ENCODE measurements around the gene RIOK3.
"Not testable (repeated sequence)": the region's sequence is repeated elsewhere in the genome, so short reads cannot be mapped to it uniquely, and the experiment has no call there.

Gene RIOK3

GRCh38 chr18:23452728-23453679 is at the start of gene RIOK3:
Gene RIOK3 (plus strand): TSS chr18:23453287. CDS start chr18:23453440, 153 bp downstream.
- peak; percentile 80 for DNase-seq

- DNase-seq: no peak
Observed at GRCh38 chr18:23403310-23403709, 49.8 kb upstream of the RIOK3 start.

DNA sequence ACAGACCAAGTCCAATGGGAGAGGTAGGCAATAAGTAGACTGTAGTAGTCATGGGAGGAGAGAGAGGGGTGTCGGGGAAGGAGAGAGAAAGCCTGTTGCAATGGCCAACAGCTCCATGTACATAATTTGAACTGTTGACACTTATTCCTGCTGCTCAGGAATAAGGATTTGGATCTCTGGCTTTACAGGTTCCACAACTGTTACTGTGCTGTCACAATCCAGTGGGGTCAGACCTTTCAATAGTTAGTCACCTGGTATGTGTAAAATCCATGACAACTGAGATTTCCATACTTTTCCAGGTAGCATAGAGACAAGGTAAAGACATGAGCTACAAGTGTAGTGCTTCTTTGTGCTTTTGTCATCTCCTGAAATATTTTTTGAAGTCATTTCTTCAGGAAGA is 47.5 kb upstream of the RIOK3 start:
- DNase-seq: no peak

DNA sequence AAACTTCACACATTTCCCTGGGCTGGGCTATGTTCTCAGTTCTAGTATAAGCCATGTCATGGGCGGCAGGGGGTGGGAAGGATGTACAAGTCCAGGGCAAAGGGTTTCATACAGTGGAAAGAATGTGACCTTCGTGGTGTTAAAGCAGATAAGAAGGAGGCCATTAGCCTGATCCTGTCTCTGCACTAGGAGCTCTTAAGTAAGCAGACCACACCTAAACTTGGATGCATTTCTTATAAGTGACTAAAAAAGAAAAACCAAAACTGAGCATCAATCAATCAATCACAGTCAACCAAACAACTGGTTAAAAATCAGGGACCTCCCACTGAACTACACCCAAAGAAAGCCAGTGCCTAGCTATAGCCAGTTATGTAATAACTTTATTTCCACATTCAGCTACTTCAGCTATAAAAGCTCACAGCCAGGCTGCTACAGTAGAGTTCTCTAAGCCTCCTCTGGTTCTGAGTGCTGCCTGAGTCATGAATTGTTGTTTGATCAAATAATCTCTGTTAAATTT is 46.8 kb upstream of the RIOK3 start:
- DNase-seq: no peak

DNA sequence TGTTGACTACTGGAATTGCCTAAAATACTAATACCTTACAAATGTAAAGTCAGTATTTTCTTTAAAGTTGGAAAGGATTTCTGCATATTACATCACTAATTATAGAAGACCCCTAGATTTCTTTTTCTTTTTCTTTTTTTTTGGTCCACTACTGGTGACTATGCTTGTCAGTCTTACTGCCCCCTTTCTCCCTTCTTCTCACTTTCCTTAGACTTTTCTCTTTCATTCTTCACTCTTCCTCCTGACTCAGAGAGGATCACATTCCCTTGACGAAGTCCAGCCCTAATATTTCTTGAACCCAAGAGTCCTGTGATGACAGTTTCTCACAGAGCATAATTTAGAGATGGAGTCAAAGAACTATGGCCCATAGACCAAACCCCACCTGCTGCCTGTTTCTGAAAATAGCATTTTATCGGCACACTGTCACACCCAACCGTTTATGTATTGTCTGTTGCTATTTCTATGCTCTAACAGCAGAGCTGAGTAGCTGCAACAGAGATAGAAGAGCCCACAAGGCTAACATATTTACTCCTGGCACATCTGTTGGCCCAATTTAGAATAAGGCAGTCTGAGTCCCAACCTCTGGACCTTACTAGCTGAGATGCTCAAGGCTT is 40.6 kb upstream of the RIOK3 start:
- no peak for DNase-seq

DNA sequence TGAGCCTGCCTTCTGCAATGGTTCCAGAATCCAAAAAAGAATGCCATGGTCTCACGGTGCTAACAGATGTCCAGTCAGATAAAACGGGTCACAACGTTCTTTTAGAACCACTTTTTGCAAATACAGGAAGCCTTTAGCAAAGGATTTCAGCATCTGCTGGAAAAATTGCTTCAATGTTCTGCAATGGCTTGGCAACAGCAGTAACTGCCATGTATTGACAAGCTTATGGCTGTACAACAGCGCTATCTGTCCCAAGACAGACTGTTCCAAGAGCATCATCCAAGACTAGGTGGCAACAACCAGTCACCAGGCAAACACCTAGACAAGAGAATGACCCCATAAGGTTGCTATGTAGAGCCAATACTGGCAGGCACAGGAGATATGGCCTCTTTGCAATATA is 37.6 kb upstream of the RIOK3 start:
- DNase-seq: no peak

- DNase-seq: no peak
Observed at GRCh38 chr18:23416298-23416697, 36.8 kb upstream of the RIOK3 start.

GRCh38 chr18:23421277-23421676 is 31.8 kb upstream of the RIOK3 start:
- DNase-seq: no peak

DNA sequence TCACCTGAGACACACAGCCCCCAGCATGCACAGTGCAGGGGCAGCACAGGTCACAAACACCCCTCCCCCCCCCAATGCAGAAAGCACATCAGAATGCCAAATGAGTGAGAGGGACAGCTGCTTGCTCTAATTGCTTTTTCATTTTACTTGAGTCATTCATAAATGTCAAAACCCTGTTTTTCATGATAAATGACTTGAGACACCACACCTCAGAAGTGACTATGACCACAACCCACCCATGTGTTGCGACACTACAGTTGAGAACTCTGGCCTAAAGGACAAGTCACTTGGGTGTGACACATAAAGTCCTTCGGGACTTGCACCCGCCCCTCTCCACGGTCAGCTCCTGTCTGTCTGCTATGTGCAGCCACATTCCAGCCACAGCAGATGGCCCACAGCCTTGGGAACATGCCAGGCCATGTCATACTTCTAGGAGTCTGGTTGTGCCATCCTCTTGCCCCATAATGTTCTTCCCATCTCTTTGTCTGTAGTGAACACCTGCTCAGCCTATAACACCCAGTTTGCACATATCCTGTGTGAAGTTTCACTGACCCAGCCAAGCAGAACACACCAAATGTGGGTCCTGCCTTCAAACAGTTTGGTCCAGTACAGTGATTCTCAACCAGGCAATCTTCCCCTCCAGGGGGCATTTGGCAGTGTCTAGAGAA is 30.2 kb upstream of the RIOK3 start:
- no peak for DNase-seq

- DNase-seq: no peak
Observed at GRCh38 chr18:23424616-23425015, 28.5 kb upstream of the RIOK3 start.

GRCh38 chr18:23428821-23429220 is 24.3 kb upstream of the RIOK3 start:
- no peak for DNase-seq

GRCh38 chr18:23429538-23429937 is 23.5 kb upstream of the RIOK3 start:
- not testable (repeated sequence) for DNase-seq

- DNase-seq: no peak
Observed at GRCh38 chr18:23433360-23433759, 19.7 kb upstream of the RIOK3 start.

- DNase-seq: peak; percentile 70
Observed at GRCh38 chr18:23437357-23438045, 15.6 kb upstream of the RIOK3 start.

DNA sequence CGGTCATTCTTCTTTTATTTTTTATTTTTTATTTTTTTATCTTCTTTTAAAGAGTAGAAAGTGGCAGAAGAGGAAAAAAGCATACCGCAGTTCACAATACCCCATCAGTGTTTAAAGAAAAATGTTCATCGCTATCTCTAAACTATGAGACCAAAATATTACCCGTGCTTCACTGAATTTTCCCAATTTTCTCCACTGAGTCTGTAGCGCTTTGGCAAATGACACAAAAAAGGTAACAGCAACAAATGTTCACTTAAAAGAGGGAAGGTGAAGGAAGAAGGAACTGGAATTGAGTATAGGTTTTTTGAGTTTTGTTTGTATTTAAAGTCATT is 15.1 kb upstream of the RIOK3 start:
- DNase-seq: no peak

DNA sequence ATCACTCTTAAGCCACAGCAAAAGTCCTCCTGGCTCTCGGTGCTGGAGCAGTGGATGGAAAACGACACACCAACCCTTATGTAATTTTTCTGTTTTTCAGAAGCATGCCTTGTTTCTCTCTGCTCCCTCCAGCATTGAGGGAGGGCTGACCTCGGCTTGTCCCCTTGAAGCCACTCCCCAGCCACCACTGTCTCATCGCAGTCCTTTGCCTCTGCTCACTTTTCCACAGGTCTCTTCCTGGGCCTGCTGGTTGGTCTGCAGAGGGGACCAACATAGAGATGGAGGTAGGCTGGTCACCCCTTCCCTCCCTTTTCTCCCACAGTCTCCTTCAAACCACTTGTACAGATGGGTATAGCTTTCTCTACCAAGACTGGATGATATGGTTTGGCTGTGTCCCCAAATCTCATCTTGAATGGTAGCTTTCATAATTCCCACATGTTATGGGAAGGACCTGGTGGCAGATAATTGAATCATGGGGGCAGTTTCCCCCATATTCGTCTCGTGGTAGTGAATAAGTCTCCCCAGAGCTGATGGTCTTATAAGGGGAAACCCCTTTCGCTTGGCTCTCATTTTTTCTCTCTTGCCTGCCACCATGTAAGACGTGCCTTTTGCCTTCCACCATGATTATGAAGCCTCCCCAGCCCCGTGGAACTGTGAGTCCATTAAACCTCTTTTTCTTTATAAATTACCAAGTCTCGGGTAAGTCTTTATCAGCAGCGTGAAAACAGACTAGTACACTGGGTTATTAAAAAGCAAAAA is 14.3 kb upstream of the RIOK3 start:
- no peak for DNase-seq

DNA sequence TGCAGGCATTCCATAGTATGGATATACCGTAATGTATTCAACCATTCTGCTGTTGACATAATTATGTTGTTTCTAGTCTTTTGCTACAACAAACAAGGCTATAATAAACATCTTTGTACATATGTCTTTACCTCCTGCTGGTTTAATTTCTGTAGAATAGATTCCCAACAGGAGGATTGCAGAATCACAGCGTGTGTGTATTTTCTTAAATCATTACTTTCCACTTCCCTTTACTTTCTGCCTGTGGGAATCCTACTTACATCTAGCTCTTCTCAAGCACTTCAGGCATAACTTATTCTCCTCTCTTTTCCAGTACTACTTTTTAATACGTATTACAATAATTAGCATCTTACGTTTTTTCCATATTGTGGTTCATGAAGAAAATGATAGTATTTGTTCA is 13.0 kb upstream of the RIOK3 start:
- DNase-seq: no peak

GRCh38 chr18:23442958-23443357 is 10.1 kb upstream of the RIOK3 start:
- DNase-seq: no peak

GRCh38 chr18:23448291-23448690 is 4.8 kb upstream of the RIOK3 start:
- DNase-seq: no peak

DNA sequence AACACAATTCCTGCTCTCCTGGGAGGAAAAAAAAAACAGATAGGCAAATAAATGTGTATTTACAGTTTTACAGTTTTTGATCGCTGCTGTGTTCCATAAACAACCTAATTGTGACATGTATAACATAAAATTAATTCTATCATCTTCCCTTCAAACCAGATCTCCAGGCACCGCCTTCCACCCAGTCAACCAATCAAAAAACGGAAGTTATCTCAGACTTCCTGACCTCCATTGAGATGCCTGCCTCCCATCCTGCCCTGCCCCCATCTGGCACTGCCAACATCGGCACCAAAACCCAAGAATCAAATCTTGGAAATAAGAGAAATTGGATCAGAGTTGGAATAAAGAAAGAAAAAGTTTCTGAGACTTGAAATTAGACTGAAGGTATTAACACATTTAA is 3.1 kb upstream of the RIOK3 start:
- no peak for DNase-seq

DNA sequence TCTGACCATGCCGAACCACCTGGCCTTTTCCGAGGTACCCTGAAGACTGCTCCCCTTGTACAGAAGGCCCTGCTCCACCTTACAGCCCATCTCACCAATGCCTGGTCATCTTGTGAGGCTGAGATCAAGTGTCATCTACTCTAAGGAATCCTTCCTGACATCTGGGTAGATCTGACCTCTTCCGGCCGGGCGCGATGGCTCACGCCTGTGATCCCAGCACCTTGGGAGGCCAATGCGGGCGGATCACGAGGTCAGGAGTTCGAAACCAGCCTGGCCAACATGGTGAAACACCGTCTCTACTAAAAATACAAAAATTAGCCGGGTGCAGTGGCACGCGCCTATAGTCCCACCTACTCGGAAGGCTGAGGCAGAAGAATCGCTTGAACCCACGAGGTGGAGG is 2.1 kb upstream of the RIOK3 start:
- DNase-seq: no peak

GRCh38 chr18:23451491-23451890 is 1.6 kb upstream of the RIOK3 start:
- no peak for DNase-seq
